Liver (tissue), 3 donors: ENCODE measurements around the gene CORO7.

Experiments used
- JUND ChIP-seq, 2 donors: IDR thresholded peaks; 2 replicates each; pipeline ENCODE4 v1.6.1; 2016; ENCODE audit warnings: antibody characterized with exemption in 2 of 2
- RAD21 ChIP-seq, 2 donors: IDR thresholded peaks; 2 replicates each; pipeline ENCODE4 v1.6.1; 2016; ENCODE audit warnings: antibody characterized with exemption in 2 of 2, mild to moderate bottlenecking in 2 of 2
- TAF1 ChIP-seq: conservative IDR thresholded peaks from 2 replicates; pipeline ENCODE4 v1.6.1; 2016; ENCODE audit warnings: antibody characterized with exemption, mild to moderate bottlenecking
- TF ChIP-seq, protein P1 (sequence below): fragments of 150-350 bp; IDR thresholded peaks from 2 replicates; pipeline ENCODE4 v1.5.1; 2017; ENCODE audit warnings: improper control_type of control experiment, low read depth, low read length; ENCODE audit not compliant: missing input control
- donor health status: healthy.
- donor health status: healthy.

DNA sequence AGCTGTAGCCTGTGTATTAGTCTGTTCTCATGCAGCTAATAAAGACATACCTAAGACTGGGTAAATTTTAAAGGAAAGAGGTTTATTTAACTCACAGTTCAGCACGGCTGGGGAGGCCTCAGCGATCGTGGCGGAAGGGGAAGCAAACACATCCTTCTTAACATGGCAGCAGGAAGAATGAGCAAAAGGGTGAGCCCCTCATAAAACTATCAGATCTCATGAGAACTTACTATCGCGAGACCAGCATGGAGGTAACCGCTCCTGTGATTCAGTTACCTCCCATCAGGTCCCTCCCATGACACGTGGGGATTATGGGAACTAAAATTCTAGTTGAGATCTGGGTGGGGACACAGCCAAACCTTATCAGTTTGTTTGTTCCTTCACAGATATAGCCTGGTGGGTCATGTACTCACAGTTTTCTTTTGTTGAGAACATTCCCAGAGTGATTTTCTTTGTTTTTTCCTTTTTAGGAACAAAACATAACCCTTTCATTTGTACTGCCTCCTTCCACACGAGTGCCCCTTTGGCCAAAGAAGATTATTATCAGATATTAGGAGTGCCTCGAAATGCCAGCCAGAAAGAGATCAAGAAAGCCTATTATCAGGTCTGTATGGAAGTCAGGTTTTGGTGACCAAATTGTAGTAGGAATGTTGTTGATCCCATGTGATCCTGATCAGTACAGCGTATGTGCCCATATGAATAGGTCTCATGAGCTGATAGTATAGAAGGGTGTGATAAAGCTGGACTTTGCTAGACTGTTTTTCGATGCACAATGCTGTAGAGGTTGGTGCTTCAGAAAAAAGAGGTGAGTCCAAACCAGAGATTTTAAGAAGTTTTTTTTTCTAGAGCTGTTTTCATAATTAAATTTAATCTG lies 17.8 kb upstream of the CORO7 start:
- TF ChIP-seq, protein P1, sequence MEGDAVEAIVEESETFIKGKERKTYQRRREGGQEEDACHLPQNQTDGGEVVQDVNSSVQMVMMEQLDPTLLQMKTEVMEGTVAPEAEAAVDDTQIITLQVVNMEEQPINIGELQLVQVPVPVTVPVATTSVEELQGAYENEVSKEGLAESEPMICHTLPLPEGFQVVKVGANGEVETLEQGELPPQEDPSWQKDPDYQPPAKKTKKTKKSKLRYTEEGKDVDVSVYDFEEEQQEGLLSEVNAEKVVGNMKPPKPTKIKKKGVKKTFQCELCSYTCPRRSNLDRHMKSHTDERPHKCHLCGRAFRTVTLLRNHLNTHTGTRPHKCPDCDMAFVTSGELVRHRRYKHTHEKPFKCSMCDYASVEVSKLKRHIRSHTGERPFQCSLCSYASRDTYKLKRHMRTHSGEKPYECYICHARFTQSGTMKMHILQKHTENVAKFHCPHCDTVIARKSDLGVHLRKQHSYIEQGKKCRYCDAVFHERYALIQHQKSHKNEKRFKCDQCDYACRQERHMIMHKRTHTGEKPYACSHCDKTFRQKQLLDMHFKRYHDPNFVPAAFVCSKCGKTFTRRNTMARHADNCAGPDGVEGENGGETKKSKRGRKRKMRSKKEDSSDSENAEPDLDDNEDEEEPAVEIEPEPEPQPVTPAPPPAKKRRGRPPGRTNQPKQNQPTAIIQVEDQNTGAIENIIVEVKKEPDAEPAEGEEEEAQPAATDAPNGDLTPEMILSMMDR: no peak
- TF ChIP-seq JUND (IDR thresholded peaks at IDR 0.05) (no peak), RAD21 (IDR thresholded peaks at IDR 0.05) (no peak), TAF1 (no peak)
